ENCODE measurements around the gene OR4K15. TPM values are rescaled to one million over a fixed set of nuclear protein-coding genes. Genes with fewer than 3 reads are reported as not detected.

The OR4K15 gene
- total and polyA plus RNA-seq, 10 of the 15 experiments (the other 5 are each of a cell fraction or from before 2014, with no cell fraction given), result not detected

DNA sequence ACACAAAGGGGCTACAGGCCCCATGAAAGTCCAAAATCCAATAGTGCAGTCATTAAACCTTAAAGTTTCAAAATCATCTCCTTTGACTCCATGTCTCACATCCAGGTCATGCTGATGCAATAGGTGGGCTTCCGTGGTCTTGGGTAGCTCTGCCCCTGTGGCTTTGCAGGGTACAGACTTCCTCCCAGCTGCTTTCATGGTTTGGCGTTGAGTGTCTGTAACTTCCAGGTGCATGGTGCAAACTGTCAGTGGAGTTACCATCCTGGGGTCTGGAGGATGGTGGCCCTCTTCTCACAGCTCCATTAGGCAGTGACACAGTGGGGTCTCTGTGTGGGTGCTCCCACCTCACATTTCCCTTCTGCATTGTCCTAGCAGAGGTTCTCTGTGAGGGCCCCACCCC is 18.0 kb downstream of the OR4K15 start:
- ChIA-PET RAD21 (ENCODE audit: unreplicated experiment) (no interaction called here), POLR2A (no interaction called here), CTCF (no interaction called here), SMC1A (ENCODE audit: uncharacterized antibody, unreplicated experiment) (no interaction called here)
- in situ Hi-C loops (cut with MboI) (no loop called here), intact Hi-C loops (cut with micrococcal nuclease; ENCODE audit: unreplicated experiment) (no loop called here)
- Histone ChIP-seq H3K27ac (ENCODE audit: control insufficient read depth, insufficient read depth) (no peak overlapping the region), H2AFZ (ENCODE audit: control insufficient read depth, low read depth, low read length) (no peak overlapping the region), H3K79me2 (ENCODE audit: control insufficient read depth, insufficient read depth, low read length) (no peaks in the 10 kb centered on the region), H3K27me3 (replicated peaks in 1 of 2; ENCODE audit: control insufficient read depth in 2 of 2, insufficient read depth in 2 of 2, low read length in 1 of 2) (no peaks in the 10 kb centered on the region), H3K9me3 (replicated peaks; ENCODE audit: control insufficient read depth, insufficient read depth, low read length) (no peaks in the 10 kb centered on the region), H3K4me2 (ENCODE audit: control insufficient read depth, insufficient read depth) (no peak overlapping the region), H3K4me1 (ENCODE audit: control insufficient read depth, insufficient read depth, low read length) (no peaks in the 10 kb centered on the region), H3K36me3 (ENCODE audit: control insufficient read depth in 2 of 2, insufficient read depth in 2 of 2, low read length in 1 of 2) (no peaks in the 10 kb centered on the region), H4K20me1 (ENCODE audit: control insufficient read depth, insufficient read depth) (no peaks in the 10 kb centered on the region), H3K9ac (ENCODE audit: control insufficient read depth, insufficient read depth, low read length) (no peak overlapping the region), H3K4me3 (no peak overlapping the region)
- TF ChIP-seq ZBED1 (IDR thresholded peaks at IDR 0.05; ENCODE audit: borderline replicate concordance) (no peak), IRF4 (IDR thresholded peaks at IDR 0.05; ENCODE audit: low read depth, low read length) (no peak), RFX5 (IDR thresholded peaks at IDR 0.05; ENCODE audit: low read depth, low read length) (no peak), SMC3 (IDR thresholded peaks at IDR 0.05; ENCODE audit: borderline replicate concordance, low read length) (no peak), SMAD5 (IDR thresholded peaks at IDR 0.05; ENCODE audit: low read depth) (no peak), PKNOX1 (IDR thresholded peaks at IDR 0.05) (no peak), FOXM1 (IDR thresholded peaks at IDR 0.05; ENCODE audit: low read depth, low read length) (no peak), NFYB (IDR thresholded peaks at IDR 0.05; ENCODE audit: insufficient read depth, low read depth, low read length) (no peak), MXI1 (IDR thresholded peaks at IDR 0.05; ENCODE audit: low read depth, low read length) (no peak), ATF7 (IDR thresholded peaks at IDR 0.05; ENCODE audit: low read depth) (no peak)
- TF ChIP-seq, protein P1, sequence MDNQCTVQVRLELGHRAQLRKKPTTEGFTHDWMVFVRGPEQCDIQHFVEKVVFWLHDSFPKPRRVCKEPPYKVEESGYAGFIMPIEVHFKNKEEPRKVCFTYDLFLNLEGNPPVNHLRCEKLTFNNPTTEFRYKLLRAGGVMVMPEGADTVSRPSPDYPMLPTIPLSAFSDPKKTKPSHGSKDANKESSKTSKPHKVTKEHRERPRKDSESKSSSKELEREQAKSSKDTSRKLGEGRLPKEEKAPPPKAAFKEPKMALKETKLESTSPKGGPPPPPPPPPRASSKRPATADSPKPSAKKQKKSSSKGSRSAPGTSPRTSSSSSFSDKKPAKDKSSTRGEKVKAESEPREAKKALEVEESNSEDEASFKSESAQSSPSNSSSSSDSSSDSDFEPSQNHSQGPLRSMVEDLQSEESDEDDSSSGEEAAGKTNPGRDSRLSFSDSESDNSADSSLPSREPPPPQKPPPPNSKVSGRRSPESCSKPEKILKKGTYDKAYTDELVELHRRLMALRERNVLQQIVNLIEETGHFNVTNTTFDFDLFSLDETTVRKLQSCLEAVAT (IDR thresholded peaks at IDR 0.05), result no peak
- TF ChIP-seq, protein P2, sequence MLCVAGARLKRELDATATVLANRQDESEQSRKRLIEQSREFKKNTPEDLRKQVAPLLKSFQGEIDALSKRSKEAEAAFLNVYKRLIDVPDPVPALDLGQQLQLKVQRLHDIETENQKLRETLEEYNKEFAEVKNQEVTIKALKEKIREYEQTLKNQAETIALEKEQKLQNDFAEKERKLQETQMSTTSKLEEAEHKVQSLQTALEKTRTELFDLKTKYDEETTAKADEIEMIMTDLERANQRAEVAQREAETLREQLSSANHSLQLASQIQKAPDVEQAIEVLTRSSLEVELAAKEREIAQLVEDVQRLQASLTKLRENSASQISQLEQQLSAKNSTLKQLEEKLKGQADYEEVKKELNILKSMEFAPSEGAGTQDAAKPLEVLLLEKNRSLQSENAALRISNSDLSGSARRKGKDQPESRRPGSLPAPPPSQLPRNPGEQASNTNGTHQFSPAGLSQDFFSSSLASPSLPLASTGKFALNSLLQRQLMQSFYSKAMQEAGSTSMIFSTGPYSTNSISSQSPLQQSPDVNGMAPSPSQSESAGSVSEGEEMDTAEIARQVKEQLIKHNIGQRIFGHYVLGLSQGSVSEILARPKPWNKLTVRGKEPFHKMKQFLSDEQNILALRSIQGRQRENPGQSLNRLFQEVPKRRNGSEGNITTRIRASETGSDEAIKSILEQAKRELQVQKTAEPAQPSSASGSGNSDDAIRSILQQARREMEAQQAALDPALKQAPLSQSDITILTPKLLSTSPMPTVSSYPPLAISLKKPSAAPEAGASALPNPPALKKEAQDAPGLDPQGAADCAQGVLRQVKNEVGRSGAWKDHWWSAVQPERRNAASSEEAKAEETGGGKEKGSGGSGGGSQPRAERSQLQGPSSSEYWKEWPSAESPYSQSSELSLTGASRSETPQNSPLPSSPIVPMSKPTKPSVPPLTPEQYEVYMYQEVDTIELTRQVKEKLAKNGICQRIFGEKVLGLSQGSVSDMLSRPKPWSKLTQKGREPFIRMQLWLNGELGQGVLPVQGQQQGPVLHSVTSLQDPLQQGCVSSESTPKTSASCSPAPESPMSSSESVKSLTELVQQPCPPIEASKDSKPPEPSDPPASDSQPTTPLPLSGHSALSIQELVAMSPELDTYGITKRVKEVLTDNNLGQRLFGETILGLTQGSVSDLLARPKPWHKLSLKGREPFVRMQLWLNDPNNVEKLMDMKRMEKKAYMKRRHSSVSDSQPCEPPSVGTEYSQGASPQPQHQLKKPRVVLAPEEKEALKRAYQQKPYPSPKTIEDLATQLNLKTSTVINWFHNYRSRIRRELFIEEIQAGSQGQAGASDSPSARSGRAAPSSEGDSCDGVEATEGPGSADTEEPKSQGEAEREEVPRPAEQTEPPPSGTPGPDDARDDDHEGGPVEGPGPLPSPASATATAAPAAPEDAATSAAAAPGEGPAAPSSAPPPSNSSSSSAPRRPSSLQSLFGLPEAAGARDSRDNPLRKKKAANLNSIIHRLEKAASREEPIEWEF (IDR thresholded peaks at IDR 0.05; ENCODE audit: insufficient replicate concordance, low read depth, low read length), result no peak
- WGBS (ENCODE audit: insufficient coverage, insufficient replicate concordance, low lambda C conversion rate, missing lambda C conversion rate), result 8% methylated on average over 2 of the region's 2 CpGs
- no peak for FAIRE-seq
- no peak for ATAC-seq
- no peak for DNase-seq (ENCODE audit: low read depth, low spot score)
- BruUV-seq (replicated peaks), result no TSS peak
